LNCAP (cell line): Measurements from ENCODE around the gene PCDHGA9.

Experiments
- TF ChIP-seq, protein P1 (sequence below): fragments of 450-650 bp; IDR thresholded peaks from 2 replicates; pipeline ENCODE4 v1.5.1; 2017; ENCODE audit warnings: mild to moderate bottlenecking

PCDHGA9 gene

DNA sequence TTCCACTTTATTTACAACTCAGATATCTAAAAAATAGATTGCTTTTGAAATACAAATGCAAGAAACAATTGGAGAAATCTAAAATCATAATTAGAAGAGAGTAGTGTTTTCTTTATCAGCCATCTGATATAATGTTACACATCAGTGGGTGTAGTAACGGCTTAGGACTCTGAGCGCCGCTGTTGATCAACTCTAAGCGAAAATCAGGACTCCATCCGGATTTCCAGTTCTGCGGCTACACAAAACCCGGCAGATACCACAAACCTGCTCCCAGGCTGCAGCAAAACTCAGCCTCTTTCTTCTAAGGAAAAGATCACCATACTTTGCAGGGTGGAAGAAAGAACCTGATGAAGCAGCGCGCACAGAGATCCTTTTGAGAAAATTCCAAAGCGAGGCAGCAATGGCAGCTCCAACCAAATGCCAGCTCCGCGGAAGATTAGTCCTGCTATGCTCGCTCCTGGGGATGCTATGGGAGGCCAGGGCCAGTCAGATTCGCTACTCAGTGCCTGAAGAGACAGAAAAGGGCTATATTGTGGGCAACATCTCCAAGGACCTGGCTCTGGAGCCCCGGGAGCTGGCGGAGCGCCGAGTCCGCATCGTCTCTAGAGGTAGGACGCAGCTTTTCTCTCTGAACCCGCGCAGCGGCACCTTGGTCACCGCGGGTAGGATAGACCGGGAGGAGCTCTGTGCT, at the start of gene PCDHGA9:
PCDHGA9 (plus strand) TSS at position 226 of the 691 bp plus-strand sequence; CDS start at position 401, 175 bp downstream.
- TF ChIP-seq, protein P1, sequence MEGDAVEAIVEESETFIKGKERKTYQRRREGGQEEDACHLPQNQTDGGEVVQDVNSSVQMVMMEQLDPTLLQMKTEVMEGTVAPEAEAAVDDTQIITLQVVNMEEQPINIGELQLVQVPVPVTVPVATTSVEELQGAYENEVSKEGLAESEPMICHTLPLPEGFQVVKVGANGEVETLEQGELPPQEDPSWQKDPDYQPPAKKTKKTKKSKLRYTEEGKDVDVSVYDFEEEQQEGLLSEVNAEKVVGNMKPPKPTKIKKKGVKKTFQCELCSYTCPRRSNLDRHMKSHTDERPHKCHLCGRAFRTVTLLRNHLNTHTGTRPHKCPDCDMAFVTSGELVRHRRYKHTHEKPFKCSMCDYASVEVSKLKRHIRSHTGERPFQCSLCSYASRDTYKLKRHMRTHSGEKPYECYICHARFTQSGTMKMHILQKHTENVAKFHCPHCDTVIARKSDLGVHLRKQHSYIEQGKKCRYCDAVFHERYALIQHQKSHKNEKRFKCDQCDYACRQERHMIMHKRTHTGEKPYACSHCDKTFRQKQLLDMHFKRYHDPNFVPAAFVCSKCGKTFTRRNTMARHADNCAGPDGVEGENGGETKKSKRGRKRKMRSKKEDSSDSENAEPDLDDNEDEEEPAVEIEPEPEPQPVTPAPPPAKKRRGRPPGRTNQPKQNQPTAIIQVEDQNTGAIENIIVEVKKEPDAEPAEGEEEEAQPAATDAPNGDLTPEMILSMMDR: peak; percentile 49

DNA sequence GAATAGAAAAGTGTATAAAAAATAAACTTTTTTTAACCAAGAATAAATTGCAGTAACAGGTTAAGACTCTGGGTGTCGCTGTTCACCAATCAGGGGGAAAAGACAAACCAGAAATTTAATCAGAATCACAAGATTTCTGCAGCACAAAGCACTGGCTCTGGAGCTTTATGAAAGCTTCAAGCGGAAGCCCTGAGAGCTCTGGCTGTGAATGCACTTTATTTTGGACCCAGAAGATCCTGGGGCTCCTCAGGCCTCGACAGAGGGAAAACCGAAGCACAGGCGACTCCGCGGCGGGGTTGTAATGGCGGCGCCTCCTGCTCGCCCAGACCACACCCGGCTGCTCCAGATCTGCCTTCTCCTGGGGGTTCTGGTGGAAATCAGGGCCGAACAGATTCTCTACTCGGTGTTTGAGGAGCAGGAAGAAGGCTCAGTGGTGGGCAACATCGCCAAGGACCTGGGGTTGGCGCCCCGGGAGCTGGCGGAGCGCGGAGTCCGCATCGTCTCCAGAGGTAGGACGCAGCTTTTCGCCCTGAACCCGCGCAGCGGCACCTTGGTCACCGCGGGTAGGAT, 47.6 kb upstream of the PCDHGA9 start, which contains the start of gene PCDHGA4:
PCDHGA4 (plus strand) TSS at position 122 of the 570 bp plus-strand sequence; CDS start at position 209, 87 bp downstream.
- TF ChIP-seq, protein P1: no peak; the same call in 1 of the 2 replicates

DNA sequence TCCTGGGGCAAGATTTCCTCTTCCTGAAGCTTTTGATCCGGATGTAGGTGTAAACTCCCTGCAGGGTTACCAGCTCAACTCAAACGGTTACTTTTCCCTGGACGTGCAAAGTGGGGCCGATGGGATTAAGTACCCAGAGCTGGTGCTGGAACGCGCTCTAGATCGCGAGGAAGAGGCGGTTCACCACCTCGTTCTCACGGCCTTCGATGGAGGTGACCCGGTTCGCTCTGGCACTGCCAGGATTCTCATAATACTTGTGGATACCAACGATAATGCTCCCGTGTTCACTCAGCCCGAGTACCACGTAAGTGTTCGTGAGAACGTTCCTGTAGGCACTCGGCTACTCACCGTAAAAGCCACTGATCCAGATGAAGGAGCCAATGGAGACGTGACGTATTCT, 46.9 kb upstream of the PCDHGA9 start:
- TF ChIP-seq, protein P1: no peak

DNA sequence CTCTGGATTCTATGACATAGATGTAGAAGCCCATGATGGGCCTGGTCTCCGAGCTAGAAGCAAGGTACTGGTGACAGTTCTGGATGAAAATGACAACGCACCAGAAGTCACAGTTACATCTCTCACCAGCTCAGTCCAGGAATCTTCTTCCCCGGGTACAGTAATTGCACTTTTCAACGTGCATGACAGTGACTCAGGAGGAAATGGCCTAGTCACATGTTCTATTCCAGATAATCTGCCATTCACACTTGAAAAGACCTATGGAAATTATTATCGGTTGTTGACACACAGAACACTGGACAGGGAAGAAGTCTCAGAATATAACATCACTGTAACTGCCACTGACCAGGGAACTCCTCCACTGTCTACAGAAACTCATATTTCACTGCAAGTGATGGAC, 46.4 kb upstream of the PCDHGA9 start:
- TF ChIP-seq, protein P1: no peak

DNA sequence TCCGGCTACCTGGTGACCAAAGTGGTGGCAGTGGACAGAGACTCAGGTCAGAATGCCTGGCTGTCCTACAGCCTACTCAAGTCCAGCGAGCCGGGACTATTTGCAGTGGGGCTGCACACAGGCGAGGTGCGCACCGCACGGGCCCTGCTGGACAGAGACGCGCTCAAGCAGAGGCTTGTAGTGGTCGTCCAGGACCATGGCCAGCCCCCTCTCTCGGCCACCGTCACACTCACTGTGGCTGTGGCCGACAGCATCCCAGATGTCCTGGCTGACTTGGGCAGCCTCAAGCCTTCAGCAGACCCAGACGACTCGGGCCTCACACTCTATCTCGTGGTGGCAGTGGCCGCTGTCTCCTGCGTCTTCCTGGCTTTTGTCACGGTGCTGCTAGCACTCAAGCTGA, 45.6 kb upstream of the PCDHGA9 start:
- TF ChIP-seq, protein P1: no peak

DNA sequence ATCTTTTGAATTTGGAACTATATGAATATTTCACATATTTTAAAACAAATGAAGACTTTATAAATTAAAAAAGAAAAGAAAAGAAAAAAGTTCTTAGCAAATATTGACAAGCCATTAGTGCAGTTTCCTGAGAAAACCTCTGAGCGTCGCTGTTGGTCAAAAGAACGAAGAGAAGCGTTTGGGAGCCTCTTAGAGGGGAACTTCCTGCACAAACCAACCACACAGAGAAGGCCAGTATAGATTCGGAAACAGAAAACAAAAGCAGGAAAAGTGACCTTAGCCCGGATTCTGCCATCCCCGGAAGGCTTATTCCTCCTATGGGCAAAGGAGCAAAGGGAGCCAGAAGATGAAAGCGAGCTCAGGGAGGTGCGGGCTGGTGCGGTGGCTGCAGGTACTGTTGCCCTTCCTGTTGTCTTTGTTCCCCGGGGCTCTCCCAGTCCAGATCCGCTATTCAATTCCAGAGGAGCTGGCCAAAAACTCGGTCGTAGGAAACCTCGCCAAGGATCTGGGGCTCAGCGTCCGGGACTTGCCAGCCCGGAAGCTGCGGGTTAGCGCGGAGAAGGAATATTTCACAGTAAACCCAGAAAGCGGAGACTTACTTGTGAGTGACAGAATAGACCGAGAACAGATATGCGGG, 42.7 kb upstream of the PCDHGA9 start, which contains the start of gene PCDHGB2:
PCDHGB2 (plus strand) TSS at position 205 of the 637 bp plus-strand sequence; CDS start at position 347, 142 bp downstream.
- TF ChIP-seq, protein P1: peak; percentile 14; the same call in 1 of the 2 replicates

DNA sequence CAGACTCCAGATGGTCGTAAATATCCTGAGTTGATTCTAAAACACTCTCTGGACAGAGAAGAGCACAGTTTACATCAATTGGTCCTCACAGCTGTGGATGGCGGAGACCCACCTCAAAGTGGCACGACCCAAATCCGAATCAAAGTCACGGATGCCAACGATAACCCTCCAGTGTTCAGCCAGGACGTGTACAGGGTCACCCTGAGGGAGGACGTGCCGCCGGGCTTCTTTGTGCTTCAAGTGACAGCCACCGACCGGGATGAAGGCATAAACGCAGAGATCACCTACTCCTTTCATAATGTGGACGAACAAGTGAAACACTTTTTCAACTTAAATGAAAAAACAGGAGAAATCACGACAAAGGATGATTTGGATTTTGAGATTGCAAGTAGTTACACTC, 41.9 kb upstream of the PCDHGA9 start:
- TF ChIP-seq, protein P1: no peak
